Measurements from ENCODE around the gene ITGAD.

GRCh38 chr16:31451201-31451600 is 58.1 kb downstream of the ITGAD start:
- TF ChIP-seq EZH2phosphoT487 (IDR thresholded peaks at IDR 0.05; ENCODE audit: borderline replicate concordance, low read length): no peak
- TF ChIP-seq CTCF (conservative IDR thresholded peaks at IDR 0.05; ENCODE audit: low read depth, low read length): no peak

Measured in PC-3 (cell line).